HL-60 (cell line): ENCODE data around the gene XPR1.

ENCODE experiments used
- POLR2AphosphoS5 ChIP-seq: IDR thresholded peaks from 2 replicates; pipeline ENCODE4 v1.6.1; 2012; ENCODE audit warnings: low read depth
- TF ChIP-seq, protein P1 (sequence below): IDR thresholded peaks from one replicate; pipeline ENCODE4 v1.5.1; 2011; ENCODE audit warnings: low read length, control low read depth, inconsistent platforms; ENCODE audit not compliant: insufficient read depth

DNA sequence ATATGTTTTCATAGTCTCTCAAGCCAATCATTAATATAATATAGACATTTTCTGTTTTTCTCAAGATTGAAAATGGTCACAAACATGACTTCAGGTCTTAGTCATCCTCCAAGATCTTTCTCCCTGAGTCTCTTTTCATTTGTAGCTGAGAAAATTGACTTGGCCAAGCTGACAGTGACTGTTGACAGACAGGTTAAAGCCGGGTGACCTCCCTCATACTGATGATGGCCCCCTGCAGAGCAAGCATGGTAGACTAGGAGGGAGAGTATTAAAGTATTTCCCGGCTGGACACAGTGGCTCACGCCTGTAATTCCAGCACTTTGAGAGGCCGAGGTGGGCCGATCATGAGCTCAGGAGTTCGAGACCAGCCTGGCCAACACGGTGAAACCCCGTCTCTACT lies 274.1 kb downstream of the XPR1 start:
- TF ChIP-seq, protein P1, sequence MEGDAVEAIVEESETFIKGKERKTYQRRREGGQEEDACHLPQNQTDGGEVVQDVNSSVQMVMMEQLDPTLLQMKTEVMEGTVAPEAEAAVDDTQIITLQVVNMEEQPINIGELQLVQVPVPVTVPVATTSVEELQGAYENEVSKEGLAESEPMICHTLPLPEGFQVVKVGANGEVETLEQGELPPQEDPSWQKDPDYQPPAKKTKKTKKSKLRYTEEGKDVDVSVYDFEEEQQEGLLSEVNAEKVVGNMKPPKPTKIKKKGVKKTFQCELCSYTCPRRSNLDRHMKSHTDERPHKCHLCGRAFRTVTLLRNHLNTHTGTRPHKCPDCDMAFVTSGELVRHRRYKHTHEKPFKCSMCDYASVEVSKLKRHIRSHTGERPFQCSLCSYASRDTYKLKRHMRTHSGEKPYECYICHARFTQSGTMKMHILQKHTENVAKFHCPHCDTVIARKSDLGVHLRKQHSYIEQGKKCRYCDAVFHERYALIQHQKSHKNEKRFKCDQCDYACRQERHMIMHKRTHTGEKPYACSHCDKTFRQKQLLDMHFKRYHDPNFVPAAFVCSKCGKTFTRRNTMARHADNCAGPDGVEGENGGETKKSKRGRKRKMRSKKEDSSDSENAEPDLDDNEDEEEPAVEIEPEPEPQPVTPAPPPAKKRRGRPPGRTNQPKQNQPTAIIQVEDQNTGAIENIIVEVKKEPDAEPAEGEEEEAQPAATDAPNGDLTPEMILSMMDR: no peak
- no peak for TF ChIP-seq POLR2AphosphoS5
